GM20000 (cell line): ENCODE data around the gene COL6A1.

Experiments
- DNase-seq: peaks from one replicate; pipeline ENCODE4 v3.0.0; 2012; ENCODE audit warnings: low spot score
- CTCF ChIP-seq: IDR thresholded peaks from 2 replicates; pipeline ENCODE4 v1.5.1; 2012; ENCODE audit warnings: mild to moderate bottlenecking, control low read depth; ENCODE audit errors: extremely low read depth, missing control alignments

Gene COL6A1

GRCh38 chr21:45985471-45986315 lies 4.1 kb downstream of the COL6A1 start:
- TF ChIP-seq CTCF, result no peak
- no peak for DNase-seq

DNA sequence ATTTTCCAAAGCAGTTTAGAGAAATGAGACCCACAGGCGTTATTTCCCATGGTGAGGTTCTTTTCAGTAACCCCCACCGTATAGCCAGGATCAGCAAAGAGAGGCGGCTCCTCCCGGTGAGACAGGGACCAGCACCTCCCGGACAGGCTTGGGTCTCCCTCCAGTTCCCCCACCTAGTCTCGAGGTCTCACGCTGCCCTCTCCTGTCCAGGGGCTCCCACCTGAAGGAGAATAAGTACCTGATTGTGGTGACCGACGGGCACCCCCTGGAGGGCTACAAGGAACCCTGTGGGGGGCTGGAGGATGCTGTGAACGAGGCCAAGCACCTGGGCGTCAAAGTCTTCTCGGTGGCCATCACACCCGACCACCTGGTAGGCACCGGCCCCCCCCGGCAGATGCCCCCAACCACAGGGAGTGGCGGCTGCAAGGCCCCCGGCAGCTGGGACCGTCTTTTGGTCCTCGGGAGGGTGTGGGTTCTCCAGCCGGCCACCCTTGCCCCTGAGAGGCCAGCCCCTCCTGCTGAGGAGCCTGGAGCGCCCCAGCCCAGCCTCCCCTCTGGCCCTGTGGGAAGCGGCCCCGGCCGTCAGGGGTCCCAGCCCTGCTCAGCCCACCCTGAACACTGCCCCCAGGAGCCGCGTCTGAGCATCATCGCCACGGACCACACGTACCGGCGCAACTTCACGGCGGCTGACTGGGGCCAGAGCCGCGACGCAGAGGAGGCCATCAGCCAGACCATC lies 4.9 kb downstream of the COL6A1 start:
- TF ChIP-seq CTCF, result no peak
- no peak for DNase-seq

DNA sequence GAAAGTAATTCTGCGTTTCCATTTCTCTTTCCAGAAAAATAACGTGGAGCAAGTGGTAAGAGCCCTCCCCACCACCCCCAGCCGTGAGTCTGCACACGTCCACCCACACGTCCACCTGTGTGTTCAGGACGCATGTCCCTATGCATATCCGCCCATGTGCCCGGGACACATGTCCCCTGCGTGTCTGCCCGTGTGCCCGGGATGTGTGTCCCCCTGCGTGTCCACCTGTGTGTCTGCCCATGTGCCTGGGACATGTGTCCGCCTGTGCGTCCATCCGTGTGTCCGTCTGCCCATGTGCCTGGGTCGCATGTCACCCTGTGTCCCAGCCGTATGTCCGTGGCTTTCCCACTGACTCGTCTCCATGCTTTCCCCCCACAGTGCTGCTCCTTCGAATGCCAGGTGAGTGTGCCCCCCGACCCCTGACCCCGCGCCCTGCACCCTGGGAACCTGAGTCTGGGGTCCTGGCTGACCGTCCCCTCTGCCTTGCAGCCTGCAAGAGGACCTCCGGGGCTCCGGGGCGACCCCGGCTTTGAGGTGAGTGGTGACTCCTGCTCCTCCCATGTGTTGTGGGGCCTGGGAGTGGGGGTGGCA lies 5.6 kb downstream of the COL6A1 start:
- TF ChIP-seq CTCF, result no peak
- no peak for DNase-seq

GRCh38 chr21:45988366-45989347 lies 7.1 kb downstream of the COL6A1 start:
- no peak for TF ChIP-seq CTCF
- no peak for DNase-seq

GRCh38 chr21:45989355-45990048 lies 7.9 kb downstream of the COL6A1 start:
- no peak for DNase-seq
- TF ChIP-seq CTCF, result no peak

DNA sequence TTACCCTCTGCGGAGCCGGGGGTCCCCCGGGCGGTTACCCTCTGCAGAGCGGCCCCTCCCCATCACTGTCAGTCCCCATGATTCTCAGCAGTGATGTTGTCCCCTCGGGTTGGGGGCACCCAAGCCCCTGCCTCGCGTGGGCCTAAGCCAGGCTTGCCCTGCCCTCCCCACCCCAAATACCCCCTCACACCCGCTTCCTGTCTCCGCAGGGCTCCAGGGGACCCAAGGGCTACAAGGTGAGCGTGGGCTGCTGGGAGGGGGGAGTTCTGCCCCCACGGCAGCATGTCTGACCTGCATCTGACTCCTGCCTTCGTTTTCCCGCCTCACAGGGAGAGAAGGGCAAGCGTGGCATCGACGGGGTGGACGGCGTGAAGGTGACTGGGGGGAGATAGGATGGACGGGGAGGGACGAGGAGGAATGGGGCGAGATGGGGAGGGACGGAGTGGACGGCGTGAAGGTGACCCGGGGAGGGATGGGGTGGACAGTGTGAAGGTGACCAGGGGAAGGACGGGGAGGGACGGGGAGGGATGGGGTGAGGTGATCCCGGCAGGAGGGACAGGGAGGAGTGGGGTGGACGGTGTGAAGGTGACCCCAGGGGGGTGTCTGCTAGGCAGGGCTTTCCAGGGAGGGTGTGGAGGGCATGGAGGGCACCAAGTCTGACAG lies 8.6 kb downstream of the COL6A1 start:
- no peak for DNase-seq
- no peak for TF ChIP-seq CTCF
